PFSK-1 (cell line): ENCODE results near the gene PRPF40B.

Experiments
- POLR2AphosphoS5 ChIP-seq: IDR thresholded peaks from 2 replicates; pipeline ENCODE4 v1.6.1; 2012; ENCODE audit warnings: low read depth, mild to moderate bottlenecking, control low read depth, low read length, moderate library complexity
- TAF1 ChIP-seq: IDR thresholded peaks from 2 replicates; pipeline ENCODE4 v1.6.1; 2012; ENCODE audit warnings: low read length, control low read depth, borderline replicate concordance; ENCODE audit not compliant: insufficient read depth
- TF ChIP-seq, protein P1 (sequence below), 2 experiments: IDR thresholded peaks; 2 replicates each; pipeline versions ENCODE4 v1.6.1 to v1.8.0; 2011 to 2012; ENCODE audit warnings: low read depth in 2 of 2, low read length in 2 of 2, control low read depth in 1 of 2, inconsistent platforms in 1 of 2, mild to moderate bottlenecking in 1 of 2, moderate library complexity in 1 of 2; ENCODE audit not compliant: insufficient read depth in 1 of 2

DNA sequence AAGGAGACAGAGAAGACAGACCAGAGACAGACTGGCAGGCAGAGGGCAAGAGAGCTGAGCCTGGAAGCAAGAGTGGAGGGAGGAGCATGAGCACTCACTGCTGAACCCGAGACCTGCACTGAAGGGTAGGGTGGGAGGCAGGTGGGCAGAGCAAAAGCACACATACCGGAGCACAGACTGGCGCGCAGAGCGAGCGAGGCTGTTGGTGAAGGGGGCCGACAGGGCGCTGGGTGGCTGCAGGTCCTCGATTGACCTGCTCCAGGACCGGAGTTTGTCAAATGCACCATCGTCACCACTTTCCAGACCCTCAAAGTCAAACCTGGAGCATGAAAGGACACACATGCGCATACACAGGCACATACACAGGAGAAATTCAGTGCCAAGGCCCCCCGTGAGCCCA is 34.9 kb downstream of the PRPF40B start:
- TF ChIP-seq TAF1 (no peak), POLR2AphosphoS5 (no peak)
- TF ChIP-seq, protein P1, sequence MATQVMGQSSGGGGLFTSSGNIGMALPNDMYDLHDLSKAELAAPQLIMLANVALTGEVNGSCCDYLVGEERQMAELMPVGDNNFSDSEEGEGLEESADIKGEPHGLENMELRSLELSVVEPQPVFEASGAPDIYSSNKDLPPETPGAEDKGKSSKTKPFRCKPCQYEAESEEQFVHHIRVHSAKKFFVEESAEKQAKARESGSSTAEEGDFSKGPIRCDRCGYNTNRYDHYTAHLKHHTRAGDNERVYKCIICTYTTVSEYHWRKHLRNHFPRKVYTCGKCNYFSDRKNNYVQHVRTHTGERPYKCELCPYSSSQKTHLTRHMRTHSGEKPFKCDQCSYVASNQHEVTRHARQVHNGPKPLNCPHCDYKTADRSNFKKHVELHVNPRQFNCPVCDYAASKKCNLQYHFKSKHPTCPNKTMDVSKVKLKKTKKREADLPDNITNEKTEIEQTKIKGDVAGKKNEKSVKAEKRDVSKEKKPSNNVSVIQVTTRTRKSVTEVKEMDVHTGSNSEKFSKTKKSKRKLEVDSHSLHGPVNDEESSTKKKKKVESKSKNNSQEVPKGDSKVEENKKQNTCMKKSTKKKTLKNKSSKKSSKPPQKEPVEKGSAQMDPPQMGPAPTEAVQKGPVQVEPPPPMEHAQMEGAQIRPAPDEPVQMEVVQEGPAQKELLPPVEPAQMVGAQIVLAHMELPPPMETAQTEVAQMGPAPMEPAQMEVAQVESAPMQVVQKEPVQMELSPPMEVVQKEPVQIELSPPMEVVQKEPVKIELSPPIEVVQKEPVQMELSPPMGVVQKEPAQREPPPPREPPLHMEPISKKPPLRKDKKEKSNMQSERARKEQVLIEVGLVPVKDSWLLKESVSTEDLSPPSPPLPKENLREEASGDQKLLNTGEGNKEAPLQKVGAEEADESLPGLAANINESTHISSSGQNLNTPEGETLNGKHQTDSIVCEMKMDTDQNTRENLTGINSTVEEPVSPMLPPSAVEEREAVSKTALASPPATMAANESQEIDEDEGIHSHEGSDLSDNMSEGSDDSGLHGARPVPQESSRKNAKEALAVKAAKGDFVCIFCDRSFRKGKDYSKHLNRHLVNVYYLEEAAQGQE (IDR thresholded peaks at IDR 0.05; ENCODE audit: insufficient read depth in 1 of 2, low read depth in 2 of 2, low read length in 2 of 2), result no peak
